Measurements from ENCODE around the gene PPP4R3B.

PPP4R3B gene

GRCh38 chr2:55511508-55512124 lies 105.8 kb downstream of the PPP4R3B start:
- no peak overlapping the region for H3K4me3 ChIP-seq (ENCODE audit: low read length)
- peak; percentile 67 for TF ChIP-seq CTCF (conservative IDR thresholded peaks at IDR 0.05; ENCODE audit: low read depth, low read length)
- DNase-seq (ENCODE audit: low read depth) = no peak

- no peak for TF ChIP-seq CTCF (conservative IDR thresholded peaks at IDR 0.05; ENCODE audit: low read depth, low read length)
- no peak overlapping the region for H3K4me3 ChIP-seq (ENCODE audit: low read length)
- DNase-seq (ENCODE audit: low read depth) = no peak
Observed at GRCh38 chr2:55502590-55503141, 114.8 kb downstream of the PPP4R3B start.

- DNase-seq (ENCODE audit: low read depth) = no peak
- no peak overlapping the region for H3K4me3 ChIP-seq (ENCODE audit: low read length)
- TF ChIP-seq CTCF (conservative IDR thresholded peaks at IDR 0.05; ENCODE audit: low read depth, low read length) = no peak
Observed at GRCh38 chr2:55500025-55500424, 117.4 kb downstream of the PPP4R3B start.

- no peak for DNase-seq (ENCODE audit: low read depth)
- H3K4me3 ChIP-seq (ENCODE audit: low read length) = no peak overlapping the region
- TF ChIP-seq CTCF (conservative IDR thresholded peaks at IDR 0.05; ENCODE audit: low read depth, low read length) = no peak
Observed at GRCh38 chr2:55498582-55498981, 118.8 kb downstream of the PPP4R3B start.

Data from retinal pigment epithelial cell (primary cell).